ENCODE measurements around the gene KRT86. TPM values are rescaled to one million over a fixed set of nuclear protein-coding genes. Genes with fewer than 3 reads are reported as not detected.

KRT86 gene
- total RNA-seq, 4 donors from 2014 or later, result not detected

DNA sequence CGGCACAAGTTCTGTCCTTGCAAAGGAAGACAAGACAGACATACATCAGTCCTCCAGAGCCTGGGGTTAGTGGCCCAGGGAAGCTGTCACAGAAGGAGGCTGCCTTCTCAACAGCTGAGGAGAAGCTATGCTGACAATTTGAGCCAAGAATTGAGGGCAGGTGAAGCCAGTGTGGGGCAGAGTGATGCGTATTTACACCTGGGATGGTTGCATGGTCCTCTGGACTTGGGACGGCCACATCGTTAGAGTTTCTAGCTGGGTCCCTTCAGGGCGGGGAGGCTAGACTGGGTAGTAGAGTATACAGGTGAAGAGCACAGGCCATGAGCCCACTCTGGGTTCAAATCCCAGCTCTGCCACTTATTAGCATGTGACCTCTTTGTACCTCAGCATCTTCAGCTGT, 76.3 kb downstream of the KRT86 start:
- Histone ChIP-seq H3K4me3 (no peak overlapping the region), H3K27me3 (no peaks in the 10 kb centered on the region), H3K4me1 (no peaks in the 10 kb centered on the region), H3K27ac (no peak overlapping the region), H3K36me3 (no peaks in the 10 kb centered on the region), H3K9me3 (no peaks in the 10 kb centered on the region)
- no peak for TF ChIP-seq POLR2A (IDR thresholded peaks at IDR 0.05)
- TF ChIP-seq, protein P1, sequence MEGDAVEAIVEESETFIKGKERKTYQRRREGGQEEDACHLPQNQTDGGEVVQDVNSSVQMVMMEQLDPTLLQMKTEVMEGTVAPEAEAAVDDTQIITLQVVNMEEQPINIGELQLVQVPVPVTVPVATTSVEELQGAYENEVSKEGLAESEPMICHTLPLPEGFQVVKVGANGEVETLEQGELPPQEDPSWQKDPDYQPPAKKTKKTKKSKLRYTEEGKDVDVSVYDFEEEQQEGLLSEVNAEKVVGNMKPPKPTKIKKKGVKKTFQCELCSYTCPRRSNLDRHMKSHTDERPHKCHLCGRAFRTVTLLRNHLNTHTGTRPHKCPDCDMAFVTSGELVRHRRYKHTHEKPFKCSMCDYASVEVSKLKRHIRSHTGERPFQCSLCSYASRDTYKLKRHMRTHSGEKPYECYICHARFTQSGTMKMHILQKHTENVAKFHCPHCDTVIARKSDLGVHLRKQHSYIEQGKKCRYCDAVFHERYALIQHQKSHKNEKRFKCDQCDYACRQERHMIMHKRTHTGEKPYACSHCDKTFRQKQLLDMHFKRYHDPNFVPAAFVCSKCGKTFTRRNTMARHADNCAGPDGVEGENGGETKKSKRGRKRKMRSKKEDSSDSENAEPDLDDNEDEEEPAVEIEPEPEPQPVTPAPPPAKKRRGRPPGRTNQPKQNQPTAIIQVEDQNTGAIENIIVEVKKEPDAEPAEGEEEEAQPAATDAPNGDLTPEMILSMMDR (IDR thresholded peaks at IDR 0.05), result no peak
- DNase-seq, result peak in 1 of 3 donors; percentile 21

- Histone ChIP-seq H3K4me1 (no peaks in the 10 kb centered on the region), H3K4me3 (no peak overlapping the region), H3K27me3 (no peaks in the 10 kb centered on the region), H3K9me3 (no peaks in the 10 kb centered on the region), H3K27ac (no peak overlapping the region), H3K36me3 (no peaks in the 10 kb centered on the region)
- DNase-seq, result peak in 1 of 3 donors; percentile 43
- TF ChIP-seq, protein P1 (IDR thresholded peaks at IDR 0.05), result no peak
These were observed 77.0 kb downstream of the KRT86 start for GRCh38 chr12:52351196-52352059.

DNA sequence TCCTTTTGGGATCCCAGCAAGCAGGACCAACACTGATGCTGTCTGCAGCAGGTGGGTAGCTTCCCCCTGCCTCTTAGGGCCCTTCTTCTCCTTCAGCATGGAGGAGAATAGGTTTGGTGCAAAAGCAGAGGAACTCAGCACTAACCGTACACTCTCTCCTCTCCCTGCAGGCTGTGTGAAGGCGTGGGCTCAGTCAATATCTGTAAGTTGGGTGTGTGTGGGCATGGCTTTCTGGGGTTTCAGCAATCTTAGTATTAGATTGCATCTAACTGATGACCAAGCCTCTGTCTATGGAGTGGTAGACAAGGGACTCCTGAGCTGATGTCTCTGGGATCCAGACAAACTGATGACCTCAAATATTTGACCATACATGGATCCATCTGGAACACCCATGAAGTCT, 78.5 kb downstream of the KRT86 start:
- DNase-seq, result no peak
- Histone ChIP-seq H3K4me1 (no peaks in the 10 kb centered on the region), H3K36me3 (no peaks in the 10 kb centered on the region), H3K27ac (no peak overlapping the region), H3K27me3 (no peaks in the 10 kb centered on the region), H3K9me3 (no peaks in the 10 kb centered on the region), H3K4me3 (no peak overlapping the region)
- TF ChIP-seq, protein P1 (IDR thresholded peaks at IDR 0.05), result no peak
- no peak for TF ChIP-seq POLR2A (IDR thresholded peaks at IDR 0.05)

DNA sequence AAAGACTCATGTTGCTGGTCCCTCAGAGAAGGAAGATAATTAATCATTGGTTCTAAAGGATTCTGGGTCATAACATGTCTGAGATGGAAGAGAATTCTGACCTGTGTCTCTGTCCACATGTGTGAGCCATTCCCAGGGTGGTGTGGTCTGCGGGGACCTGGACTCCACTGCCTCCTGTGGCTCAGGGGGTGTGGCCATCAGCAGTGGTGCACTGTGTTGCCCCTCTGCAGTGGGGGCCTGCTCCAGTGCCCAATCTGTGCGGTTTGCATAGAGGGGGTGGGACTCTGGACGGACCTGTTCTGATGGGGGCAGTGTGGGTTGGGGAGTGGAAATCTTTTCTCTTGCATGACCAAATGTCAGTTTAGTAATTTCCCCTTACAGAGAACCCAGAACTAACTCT, 79.3 kb downstream of the KRT86 start:
- Histone ChIP-seq H3K4me1 (peaks cover 0 to 2% (median under 1%) of the 10 kb centered on the region in 4 donors), H3K9me3 (no peaks in the 10 kb centered on the region), H3K36me3 (no peaks in the 10 kb centered on the region), H3K27me3 (no peaks in the 10 kb centered on the region), H3K27ac (no peak overlapping the region), H3K4me3 (no peak overlapping the region)
- TF ChIP-seq, protein P1 (IDR thresholded peaks at IDR 0.05), result no peak
- TF ChIP-seq POLR2A (IDR thresholded peaks at IDR 0.05), result no peak
- peak in 1 of 3 donors; percentile 24 for DNase-seq

GRCh38 chr12:52354200-52354599, 79.8 kb downstream of the KRT86 start:
- H3K9me3 ChIP-seq, result no peaks in the 10 kb centered on the region
- no peak overlapping the region for H3K4me3 ChIP-seq
- no peaks in the 10 kb centered on the region for H3K27me3 ChIP-seq
- H3K36me3 ChIP-seq, result no peaks in the 10 kb centered on the region
- peaks cover 0 to 5% (median 3%) of the 10 kb centered on the region in 4 donors for H3K4me1 ChIP-seq
- peak in 1 of 3 donors; percentile 41 for DNase-seq
- no peak overlapping the region for H3K27ac ChIP-seq
- no peak for TF ChIP-seq POLR2A (IDR thresholded peaks at IDR 0.05)
- TF ChIP-seq, protein P1 (IDR thresholded peaks at IDR 0.05), result no peak

Measured in Peyer's patch (tissue), 4 donors.